Measurements from ENCODE around the gene FMNL2.

- TF ChIP-seq CTCF (IDR thresholded peaks at IDR 0.05; ENCODE audit: insufficient read depth, low read depth, low read length) (no peak), EZH2 (IDR thresholded peaks at IDR 0.05; ENCODE audit: insufficient read depth, low read length) (no peak)
These were observed 55.9 kb downstream of the FMNL2 start for GRCh38 chr2:152390837-152391236.

Data from astrocyte (in vitro differentiated cells and primary cell).